8988T (cell line): ENCODE measurements around the gene SRM.
"Not testable (repeated sequence)": the region's sequence is repeated elsewhere in the genome, so short reads cannot be mapped to it uniquely, and the experiment has no call there.

ENCODE experiments used
- DNase-seq: peaks from one replicate; pipeline ENCODE4 v3.0.0; 2011

The SRM gene

DNA sequence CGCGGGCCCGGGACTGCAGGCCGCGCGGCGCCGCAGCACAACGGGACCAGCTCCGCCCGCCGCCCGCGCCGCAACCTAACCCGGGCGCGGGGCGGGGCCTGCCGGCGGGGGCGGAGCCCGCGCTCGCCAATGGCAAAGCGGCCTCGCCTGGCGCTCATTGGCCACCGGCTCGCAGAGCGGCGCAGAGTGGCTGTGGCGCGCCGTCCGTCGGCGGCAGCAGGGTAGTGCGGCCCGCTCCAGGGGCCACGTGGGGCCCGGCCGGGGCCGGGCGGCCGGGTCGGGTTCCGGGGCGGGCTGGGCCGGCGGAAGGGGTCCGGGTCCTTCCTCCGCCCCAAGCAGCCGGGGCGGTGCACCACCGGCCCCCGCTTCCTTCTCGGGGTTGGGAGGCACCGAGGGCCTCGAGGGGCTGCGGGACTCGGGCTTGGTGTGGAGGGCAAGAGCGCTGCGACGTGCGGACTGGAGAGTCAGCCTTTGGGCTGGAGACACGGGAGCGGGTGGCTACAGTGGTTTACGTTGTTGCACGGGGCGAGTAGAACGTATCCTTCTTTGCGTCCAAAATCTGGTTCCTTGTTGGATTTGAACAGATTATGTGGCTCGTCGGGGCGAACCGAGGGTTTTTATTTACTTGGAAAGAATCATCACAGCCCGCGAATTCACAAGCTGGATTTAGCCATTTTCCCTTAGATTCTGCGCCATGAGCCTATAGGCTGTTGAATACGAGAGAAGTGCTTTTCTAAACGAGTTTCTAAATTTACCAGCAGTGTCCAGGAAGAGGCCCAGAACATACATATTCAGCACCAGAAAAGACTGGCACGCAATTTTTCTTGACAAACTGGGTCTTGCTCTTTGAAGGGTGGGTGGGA is at the start of gene SRM:
TSS of gene SRM (minus strand) at position 51 of the 863 bp plus-strand sequence. CDS start 75 bp downstream, outside the sequence.
- peak; percentile 98 for DNase-seq

GRCh38 chr1:11109047-11109760 is 49.4 kb upstream of the SRM start:
- DNase-seq, result no peak

GRCh38 chr1:11107599-11107998 is 47.8 kb upstream of the SRM start:
- no peak for DNase-seq

- no peak for DNase-seq
These were observed 45.8 kb upstream of the SRM start for GRCh38 chr1:11105586-11105985.

DNA sequence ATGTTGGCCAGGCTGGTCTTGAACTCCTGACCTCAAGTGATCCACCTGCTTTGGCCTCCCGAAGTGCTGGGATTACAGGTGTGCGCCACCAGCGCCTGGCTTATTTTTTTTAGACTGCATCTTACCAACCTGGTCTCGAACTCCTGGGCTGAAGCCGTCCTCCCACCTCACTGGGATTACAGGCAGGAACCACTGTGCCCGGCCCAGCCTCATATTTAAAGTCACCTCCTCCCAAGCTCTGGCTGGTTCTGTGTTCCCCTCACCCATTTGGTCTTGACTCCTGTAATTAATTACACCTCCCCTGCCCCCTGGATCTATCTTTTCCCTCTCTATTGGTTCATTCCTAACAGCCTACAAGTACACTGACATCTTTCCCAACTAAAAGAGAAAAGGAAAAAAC is 41.5 kb upstream of the SRM start:
- no peak for DNase-seq

DNA sequence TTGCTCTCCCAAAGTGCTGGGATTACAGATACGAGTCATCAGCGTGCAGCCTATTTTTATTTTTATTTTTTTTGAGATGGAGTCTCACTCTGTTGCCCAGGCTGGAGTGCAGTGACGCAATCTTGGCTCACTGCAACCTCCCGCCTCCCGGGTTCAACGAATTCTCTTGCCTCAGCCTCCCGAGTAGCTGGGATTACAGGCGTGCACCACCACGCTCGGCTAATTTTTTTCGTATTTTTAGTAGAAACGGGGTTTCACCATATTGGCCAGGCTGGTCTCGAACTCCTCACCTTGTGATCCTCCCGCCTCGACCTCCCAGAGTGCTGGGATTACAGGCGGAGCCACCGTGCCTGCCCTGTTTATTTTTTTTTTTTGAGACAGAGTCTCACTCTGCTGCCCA is 41.0 kb upstream of the SRM start:
- not testable (repeated sequence) for DNase-seq

DNA sequence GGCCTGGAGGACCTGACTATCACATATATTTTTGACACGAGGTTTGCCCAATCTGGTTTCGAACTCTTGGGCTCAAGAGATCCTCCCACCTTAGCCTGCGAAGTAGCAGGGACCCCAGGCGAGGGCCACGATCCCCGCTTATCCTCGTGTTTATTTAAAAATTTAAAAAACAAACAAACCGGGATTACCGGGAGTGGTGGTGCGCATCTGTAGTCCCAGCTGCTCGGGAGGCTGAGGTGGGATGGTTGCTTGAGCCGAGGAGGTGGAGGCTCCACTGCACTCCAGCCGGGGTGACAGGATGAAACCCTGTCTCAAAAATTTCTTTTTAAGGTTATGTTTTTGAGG is 40.3 kb upstream of the SRM start:
- no peak for DNase-seq

DNA sequence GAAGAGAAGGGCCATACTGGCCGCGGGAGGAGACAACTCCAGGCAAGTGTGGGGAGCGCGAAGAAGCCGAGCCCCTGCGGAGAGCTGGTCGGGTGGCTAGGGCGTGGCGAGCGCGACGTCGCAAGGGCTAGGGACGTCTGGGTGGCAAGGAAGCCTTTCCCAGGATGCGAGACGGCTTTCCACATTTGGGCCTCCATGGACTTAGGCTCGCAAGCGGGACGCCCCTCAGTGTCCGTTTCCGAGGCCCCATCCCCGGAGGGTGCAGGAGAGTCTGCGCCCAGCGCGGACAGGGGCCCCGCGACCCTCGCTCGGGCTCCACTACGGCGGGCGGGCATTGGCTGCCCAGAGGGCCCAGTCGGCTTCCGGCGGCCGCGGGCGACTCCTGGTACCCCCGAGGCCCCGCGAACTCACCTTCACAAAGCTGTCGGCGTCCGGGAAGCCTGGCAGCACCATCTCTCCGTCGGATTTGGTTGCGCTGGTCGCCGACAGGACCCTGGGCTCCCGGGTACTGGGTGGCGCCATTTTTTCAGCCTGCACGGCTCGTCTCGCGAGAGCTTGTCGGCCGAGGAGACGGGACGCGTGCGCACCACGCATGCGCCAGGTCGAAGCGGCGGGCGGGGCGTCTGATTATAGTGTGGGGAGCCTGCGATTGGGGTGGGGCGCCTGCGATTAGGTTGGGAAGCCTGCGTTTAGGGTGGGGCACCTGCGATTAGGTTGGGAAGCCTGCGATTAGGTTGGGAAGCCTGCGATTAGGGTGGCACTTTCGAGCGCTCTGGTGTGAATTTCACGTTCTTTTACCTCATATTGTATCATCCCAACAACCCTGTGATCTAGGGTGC is 39.7 kb upstream of the SRM start, which contains the start of gene EXOSC10:
TSS of gene EXOSC10 (minus strand) at position 560 of the 839 bp plus-strand sequence. CDS start at position 522, 38 bp downstream.
- DNase-seq, result peak; percentile 83

- DNase-seq, result no peak
These were observed 39.1 kb upstream of the SRM start for GRCh38 chr1:11098931-11099309.

- not testable (repeated sequence) for DNase-seq
These were observed 24.0 kb upstream of the SRM start for GRCh38 chr1:11083784-11084183.

- no peak for DNase-seq
These were observed 21.1 kb upstream of the SRM start for GRCh38 chr1:11080931-11081330.

DNA sequence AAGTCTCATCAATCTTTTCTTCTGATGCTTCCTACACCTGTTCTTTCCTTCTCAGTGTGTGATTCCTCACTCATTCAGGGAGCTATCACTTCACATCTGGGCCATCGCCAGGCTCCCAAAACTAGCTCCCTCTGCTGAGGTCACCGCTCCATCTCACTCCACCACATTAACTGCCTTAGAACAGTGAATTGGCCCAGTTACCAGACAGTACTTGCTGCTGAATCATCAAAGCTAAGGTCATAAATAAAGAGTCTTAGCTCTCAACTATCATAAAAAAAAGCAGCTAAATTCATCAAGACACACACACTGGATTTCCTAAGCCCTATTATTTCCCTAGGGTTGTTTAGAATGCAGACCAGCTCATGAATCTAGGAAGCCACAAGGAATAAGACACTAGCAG is 18.8 kb upstream of the SRM start:
- DNase-seq, result no peak

DNA sequence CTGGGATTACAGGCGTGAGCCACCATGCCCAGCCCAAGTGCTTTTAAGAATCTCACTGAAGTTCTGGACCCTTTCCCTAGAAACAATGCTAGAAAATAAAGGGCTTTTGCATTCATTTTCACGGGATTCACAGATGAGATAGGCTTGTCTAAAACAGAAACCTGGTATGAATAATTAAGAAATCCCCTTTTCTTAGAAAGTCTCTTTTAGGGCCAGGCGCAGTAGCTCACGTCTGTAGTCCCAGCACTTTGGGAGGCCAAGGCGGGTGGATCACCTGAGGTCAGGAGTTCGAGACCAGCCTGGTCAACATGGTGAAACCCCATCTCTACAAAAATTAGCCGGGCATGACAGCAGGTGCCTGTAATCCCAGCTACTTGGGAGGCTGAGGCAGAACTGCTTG is 13.6 kb upstream of the SRM start:
- not testable (repeated sequence) for DNase-seq

GRCh38 chr1:11072216-11072917 is 12.5 kb upstream of the SRM start:
- no peak for DNase-seq

DNA sequence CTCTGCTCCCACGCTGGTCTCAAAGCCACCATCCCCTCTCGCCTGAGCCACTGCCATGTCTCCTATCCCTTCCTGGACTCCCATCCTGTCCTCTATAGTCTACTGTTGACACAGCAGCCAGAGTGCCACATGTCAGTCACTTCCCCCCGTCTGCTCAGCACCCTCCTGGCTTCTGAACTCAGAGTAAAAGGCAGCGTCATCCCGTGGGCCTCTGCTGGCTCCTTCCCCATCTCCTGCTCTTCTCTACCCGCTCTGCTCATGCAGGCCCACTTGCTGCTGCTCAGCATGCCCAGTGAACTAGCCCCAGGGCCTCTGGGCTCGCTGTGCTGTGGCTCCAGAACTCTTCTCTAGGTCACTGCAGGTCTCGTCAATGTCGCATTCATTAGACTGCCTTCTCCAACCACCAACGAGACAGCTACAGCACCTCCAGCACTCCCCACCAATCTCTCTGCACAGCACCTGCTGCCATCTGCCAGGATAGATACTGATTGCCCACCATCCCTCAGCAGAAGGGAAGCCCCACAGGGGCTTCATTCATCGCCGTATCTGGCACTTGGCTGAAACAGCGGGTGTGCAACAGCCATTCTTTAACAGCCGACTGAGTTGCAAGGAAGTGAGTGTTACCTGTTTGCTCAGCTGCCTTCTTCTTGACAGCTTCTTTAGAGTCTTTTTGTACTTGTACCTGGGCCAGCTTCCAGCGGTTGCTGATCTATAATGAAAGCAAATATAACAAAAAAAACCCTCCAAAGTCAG is 11.8 kb upstream of the SRM start:
- DNase-seq, result no peak

GRCh38 chr1:11070876-11071275 is 11.1 kb upstream of the SRM start:
- no peak for DNase-seq

DNA sequence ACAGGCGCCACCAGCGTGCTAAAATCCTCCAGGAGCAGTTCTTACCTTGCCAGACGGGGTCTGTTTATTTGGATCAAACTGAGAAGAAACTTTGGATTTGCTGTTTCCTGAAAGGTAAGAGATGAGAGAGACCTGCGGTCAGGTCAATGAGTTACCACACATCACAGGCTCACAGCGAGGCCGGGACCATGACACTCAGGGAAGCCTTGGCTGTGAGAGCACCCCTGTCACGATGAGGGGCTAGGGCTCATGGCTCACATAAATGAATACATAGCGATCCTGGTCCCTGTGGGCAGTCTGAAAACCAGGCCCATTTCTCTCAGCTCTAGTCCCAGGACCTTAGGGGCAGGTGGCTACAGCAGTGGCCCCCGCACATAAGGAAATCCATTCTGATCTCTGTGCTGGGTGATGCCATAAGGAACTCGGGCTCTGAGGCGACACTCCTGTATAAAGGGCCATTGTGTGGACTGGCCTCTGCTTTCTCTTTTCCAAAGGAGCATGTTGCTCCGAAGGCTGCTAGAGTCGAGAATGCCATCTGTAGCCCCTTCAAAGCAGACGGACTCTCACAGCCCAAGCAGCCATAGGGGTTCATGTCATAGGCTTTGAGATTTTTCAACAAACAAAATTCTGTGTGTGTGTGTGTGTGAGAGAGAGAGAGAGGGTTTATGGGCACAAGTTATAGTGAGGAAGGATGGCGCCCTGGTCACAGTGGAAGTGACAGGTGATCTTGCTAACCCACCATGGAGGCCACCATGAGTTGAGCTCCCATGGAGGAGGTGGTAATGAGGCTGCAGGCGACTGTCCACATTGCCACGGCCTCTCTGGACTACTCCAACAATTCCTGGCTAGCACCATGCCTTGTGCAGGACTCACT is 9.0 kb upstream of the SRM start:
- DNase-seq, result no peak

DNA sequence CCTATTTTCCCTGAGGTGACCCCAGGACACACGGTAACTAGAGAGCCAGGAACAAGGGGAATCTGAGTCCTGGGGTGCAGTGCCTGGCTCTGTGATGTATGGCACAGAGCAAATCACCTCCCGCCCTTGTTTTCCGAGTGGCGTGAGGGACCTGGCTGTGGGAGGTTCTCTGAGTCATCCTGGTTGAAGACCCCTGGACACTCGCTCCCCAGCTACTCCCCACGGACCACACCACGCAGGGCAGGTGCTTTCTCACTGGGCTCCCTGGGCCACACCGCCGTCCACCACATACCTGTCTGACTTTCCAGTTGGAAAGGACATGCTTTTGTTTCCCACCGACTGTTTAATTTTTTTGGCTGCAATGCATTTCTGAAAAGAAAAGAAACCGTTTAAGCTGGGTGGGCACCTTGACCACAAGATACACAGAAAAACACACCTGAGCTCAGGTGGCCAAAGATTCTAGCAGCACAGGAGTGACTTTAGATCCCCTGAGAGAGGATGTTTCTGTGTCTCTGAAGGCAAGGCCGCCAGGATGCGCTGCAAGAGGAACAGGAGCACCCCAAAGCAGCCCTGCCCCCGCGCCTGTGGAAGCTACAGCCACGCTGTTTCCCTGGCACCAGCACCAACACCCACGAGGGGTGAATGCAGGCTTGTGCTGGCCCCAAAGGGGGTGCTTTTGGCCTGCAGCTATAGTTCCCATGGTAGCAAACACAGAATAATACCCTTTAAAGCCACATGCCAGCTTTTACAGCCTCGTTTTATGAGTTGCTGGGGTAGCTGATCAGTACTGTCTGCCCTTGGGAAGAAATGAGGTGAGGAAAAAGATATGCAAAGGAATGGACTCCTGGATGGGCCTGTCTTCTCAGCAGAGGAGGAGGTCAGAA is 8.1 kb upstream of the SRM start:
- DNase-seq, result no peak

DNA sequence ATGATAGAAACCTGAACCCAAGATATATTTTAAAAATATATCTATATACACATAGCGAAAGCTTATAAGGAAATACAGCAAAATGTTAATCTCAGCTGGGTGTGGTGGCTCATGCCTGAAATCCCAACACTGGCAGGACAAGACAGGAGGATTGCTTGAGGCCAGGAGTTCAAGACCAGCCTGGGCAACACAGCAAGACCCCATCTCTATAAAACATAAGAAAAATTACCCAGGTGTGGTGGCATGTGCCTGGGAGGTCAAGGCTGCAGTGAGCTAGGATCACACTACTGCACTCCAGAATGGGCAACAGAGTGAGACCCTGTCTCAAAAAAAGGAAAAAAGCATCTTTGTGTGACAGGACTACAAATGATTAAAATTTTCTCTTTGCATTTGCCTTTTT is 6.0 kb upstream of the SRM start:
- no peak for DNase-seq

DNA sequence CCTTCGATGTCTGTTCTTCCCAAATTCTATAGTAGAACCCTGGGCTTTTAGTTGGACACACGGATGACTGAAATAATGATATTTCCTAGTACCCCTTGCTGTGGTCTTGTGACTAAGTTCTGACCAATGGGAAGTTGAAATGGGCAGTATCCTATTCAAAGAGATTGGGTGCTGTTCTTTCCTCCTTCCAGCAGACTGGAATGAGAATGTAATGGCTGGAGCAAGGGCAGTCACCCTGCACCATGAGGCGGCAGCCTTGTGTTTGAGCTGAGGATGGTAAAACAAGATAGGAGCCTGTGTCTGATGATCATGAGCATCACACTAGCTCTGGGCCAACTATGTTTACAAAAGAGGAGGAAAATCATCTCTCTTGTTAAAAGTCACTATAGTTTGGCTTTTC is 5.1 kb upstream of the SRM start:
- no peak for DNase-seq
